H1 (cell line): Measurements from ENCODE around the gene TUBGCP3. TPM values are rescaled to one million over a fixed set of nuclear protein-coding genes. Genes with fewer than 3 reads are reported as not detected.

Source experiments
- CTCF ChIA-PET: fragments of 300-600 bp; sonication (Branson Sonifier 250); formaldehyde crosslinking; loops from one replicate; lab custom pipeline; 2021; ENCODE audit not compliant: partially characterized antibody; lab: Charles Lee
- POLR2A ChIA-PET: fragments of 300-600 bp; sonication (Branson Sonifier 250); formaldehyde crosslinking; loops from one replicate; lab custom pipeline; 2021; ENCODE audit warnings: inconsistent platforms; ENCODE audit not compliant: partially characterized antibody; lab: Charles Lee
- DNase-seq, 2 experiments: peaks; one replicate each; pipeline versions ENCODE4 v3.0.0 to v3.0.0-alpha.2; 2010 to 2022; ENCODE audit warnings: low spot score in 2 of 2, low read depth in 1 of 2, mixed read lengths in 1 of 2
- FAIRE-seq: peaks from 2 replicates; lab custom pipeline; 2011; peaks lifted over from hg19 to GRCh38; lab: Jason Lieb, UNC
- H2AFZ ChIP-seq: 2 replicates; pipeline ENCODE4 v1.8.1; 2012; ENCODE audit warnings: low read length, inconsistent platforms
- H2AK5ac ChIP-seq: 2 replicates; pipeline ENCODE4 v1.6.1; 2013; ENCODE audit warnings: low read depth, low read length
- H2BK120ac ChIP-seq: replicated peaks from 2 replicates; pipeline ENCODE3; 2013; ENCODE audit warnings: low read depth, low read length, inconsistent platforms
- H2BK12ac ChIP-seq: 2 replicates; pipeline ENCODE4 v1.6.1; 2013; ENCODE audit warnings: low read depth, low read length
- H2BK15ac ChIP-seq: 2 replicates; pipeline ENCODE4 v1.6.1; 2013; ENCODE audit warnings: low read length
- H2BK20ac ChIP-seq: 2 replicates; pipeline ENCODE4 v1.6.1; 2013; ENCODE audit warnings: low read length
- H2BK5ac ChIP-seq: 2 replicates; pipeline ENCODE4 v1.6.1; 2013; ENCODE audit warnings: low read depth, low read length
- H3K14ac ChIP-seq: 2 replicates; pipeline ENCODE4 v1.6.1; 2013; ENCODE audit warnings: inconsistent platforms; ENCODE audit not compliant: insufficient read length
- H3K18ac ChIP-seq: 2 replicates; pipeline ENCODE4 v1.6.1; 2013; ENCODE audit warnings: low read length; ENCODE audit errors: extremely low read depth
- H3K23ac ChIP-seq: 2 replicates; pipeline ENCODE4 v1.6.1; 2013; ENCODE audit warnings: inconsistent platforms; ENCODE audit not compliant: insufficient read length
- H3K23me2 ChIP-seq: 2 replicates; pipeline ENCODE4 v1.6.1; 2013; ENCODE audit warnings: low read depth, low read length
- H3K27ac ChIP-seq: 2 replicates; pipeline ENCODE4 v1.6.1; 2011; ENCODE audit warnings: low read depth, low read length, inconsistent platforms
- H3K27me3 ChIP-seq, 4 experiments: replicated peaks in 1 of 4; 1 replicate in 1 of 4; 2 replicates in 3 of 4; pipeline versions ENCODE4 v1.6.1 to v1.8.1; 2011 to 2013; ENCODE audit warnings: low read length in 3 of 4, mild to moderate bottlenecking in 3 of 4, inconsistent platforms in 2 of 4, mixed read lengths in 2 of 4, moderate library complexity in 1 of 4; ENCODE audit not compliant: control insufficient read depth in 3 of 4, insufficient read depth in 3 of 4; ENCODE audit errors: extremely low read depth in 1 of 4
- H3K36me3 ChIP-seq, 4 experiments: 2 replicates each; pipeline versions ENCODE4 v1.6.1 to v1.8.1; 2011 to 2013; ENCODE audit warnings: mild to moderate bottlenecking in 4 of 4, low read length in 3 of 4, moderate library complexity in 2 of 4, control low read depth in 1 of 4, inconsistent platforms in 1 of 4; ENCODE audit not compliant: insufficient read depth in 4 of 4, control insufficient read depth in 2 of 4
- H3K4ac ChIP-seq: replicated peaks from 2 replicates; pipeline ENCODE3; 2013; ENCODE audit warnings: low read length, low read depth, mixed read lengths, inconsistent platforms; ENCODE audit not compliant: insufficient read length
- H3K4me1 ChIP-seq, 4 experiments: replicated peaks in 1 of 4; 1 replicate in 1 of 4; 2 replicates in 3 of 4; pipeline versions ENCODE4 v1.6.1 to v1.8.1; 2011 to 2013; ENCODE audit warnings: low read length in 3 of 4, inconsistent platforms in 2 of 4, mixed read lengths in 1 of 4; ENCODE audit not compliant: insufficient read depth in 4 of 4, control insufficient read depth in 3 of 4
- H3K4me2 ChIP-seq, 2 experiments: 2 replicates each; pipeline versions ENCODE4 v1.6.1 to v1.8.1; 2011 to 2013; ENCODE audit warnings: low read depth in 2 of 2, low read length in 2 of 2, control low read depth in 1 of 2, inconsistent platforms in 1 of 2, mild to moderate bottlenecking in 1 of 2; ENCODE audit not compliant: insufficient read depth in 1 of 2
- H3K4me3 ChIP-seq, 4 experiments: fragments of 200-600, 300-600 bp in 1 of 4; sonication (generic), shearing (Covaris generic), sonication (Bioruptor Twin) in 1 of 4; 2 replicates each; pipeline versions ENCODE4 v1.5.1 to v1.8.1; 2011 to 2016; ENCODE audit warnings: low read length in 4 of 4, low read depth in 3 of 4, control low read depth in 2 of 4, inconsistent platforms in 2 of 4, mild to moderate bottlenecking in 2 of 4, mixed read lengths in 1 of 4, moderate library complexity in 1 of 4; ENCODE audit not compliant: insufficient read depth in 2 of 4; ENCODE audit errors: extremely low read depth in 1 of 4
- H3K56ac ChIP-seq: replicated peaks from 2 replicates; pipeline ENCODE3; 2013; ENCODE audit warnings: low read depth, mild to moderate bottlenecking, mixed read lengths, low read length, inconsistent platforms; ENCODE audit not compliant: insufficient read length
- H3K79me1 ChIP-seq: 2 replicates; pipeline ENCODE4 v1.6.1; 2013; ENCODE audit warnings: low read depth, low read length, control low read depth
- H3K79me2 ChIP-seq, 2 experiments: 2 replicates each; pipeline versions ENCODE4 v1.6.1 to v1.8.1; 2012 to 2013; ENCODE audit warnings: low read length in 2 of 2, mild to moderate bottlenecking in 2 of 2, inconsistent platforms in 1 of 2; ENCODE audit not compliant: insufficient read depth in 2 of 2, control insufficient read depth in 1 of 2
- H3K9ac ChIP-seq, 4 experiments: replicated peaks in 1 of 4; 1 replicate in 1 of 4; 2 replicates in 3 of 4; pipeline versions ENCODE4 v1.6.1 to v1.8.1; 2011 to 2013; ENCODE audit warnings: low read depth in 3 of 4, low read length in 3 of 4, control low read depth in 2 of 4, mild to moderate bottlenecking in 2 of 4, moderate library complexity in 2 of 4, inconsistent platforms in 1 of 4; ENCODE audit errors: extremely low read depth in 1 of 4
- H3K9me3 ChIP-seq, 2 experiments: 2 replicates each; pipeline versions ENCODE4 v1.6.1 to v1.8.1; 2012 to 2013; ENCODE audit warnings: mild to moderate bottlenecking in 2 of 2, moderate library complexity in 2 of 2, control low read depth in 1 of 2, inconsistent platforms in 1 of 2, low read depth in 1 of 2, low read length in 1 of 2, mixed read lengths in 1 of 2; ENCODE audit not compliant: insufficient read depth in 2 of 2
- H4K20me1 ChIP-seq, 2 experiments: replicated peaks in 1 of 2; 2 replicates each; pipeline versions ENCODE3 to v1.8.1; 2011 to 2013; ENCODE audit warnings: inconsistent platforms in 2 of 2, low read length in 2 of 2, mild to moderate bottlenecking in 1 of 2; ENCODE audit not compliant: insufficient read depth in 2 of 2, control insufficient read depth in 1 of 2
- H4K5ac ChIP-seq: 2 replicates; pipeline ENCODE4 v1.6.1; 2013; ENCODE audit warnings: low read length, low read depth, mixed read lengths, inconsistent platforms; ENCODE audit not compliant: insufficient read length
- H4K8ac ChIP-seq: 2 replicates; pipeline ENCODE4 v1.8.0; 2013; ENCODE audit warnings: mild to moderate bottlenecking, moderate library complexity, low read length, inconsistent platforms; ENCODE audit not compliant: insufficient read depth; ENCODE audit errors: extremely low read depth
- H4K91ac ChIP-seq: replicated peaks from 2 replicates; pipeline ENCODE3; 2013; ENCODE audit warnings: low read length, mixed read lengths, inconsistent platforms; ENCODE audit not compliant: insufficient read length
- BCL11A ChIP-seq, 2 experiments: IDR thresholded peaks; one replicate each; pipeline ENCODE4 v1.6.1; 2011; ENCODE audit warnings: low read depth in 2 of 2, low read length in 2 of 2, mild to moderate bottlenecking in 2 of 2
- POLR2AphosphoS5 ChIP-seq: IDR thresholded peaks from 2 replicates; pipeline ENCODE4 v1.6.1; 2011; ENCODE audit warnings: low read depth, low read length
- USF2 ChIP-seq: IDR thresholded peaks from 2 replicates; pipeline ENCODE4 v1.6.1; 2011; ENCODE audit warnings: low read length, improper control_type of control experiment
- WGBS, 2 experiments: shearing (Covaris generic) in 1 of 2; methylation state at CpG; one replicate each; pipeline versions ENCODE4 v1.1.6 to v1.1.7; 2013 to 2015; ENCODE audit warnings: low lambda C conversion rate in 2 of 2, mixed read lengths in 2 of 2, inconsistent platforms in 1 of 2, low coverage in 1 of 2, missing lambda C conversion rate in 1 of 2; ENCODE audit not compliant: insufficient replicate concordance in 2 of 2, insufficient coverage in 1 of 2, insufficient read length in 1 of 2; ENCODE audit errors: extremely low coverage in 1 of 2, missing lambda C conversion rate in 1 of 2; 5-methylcytosine and 5-hydroxymethylcytosine counted together
- polyA plus RNA-seq, 7 experiments: library from polyadenylated mRNA; depleted of rRNA in 3 of 7; stranded (reverse) in 5 of 7; unstranded in 2 of 7; fragments of >200 nt in 5 of 7; fragments of 200-250 nt in 2 of 7; gene quantifications; 1 replicate in 5 of 7; 2 replicates in 1 of 7; 4 replicates in 1 of 7; pipeline versions ENCODE4 v1.2.1 to v1.2.3, GENCODE V29; 2011 to 2013; ENCODE audit warnings: missing spikeins in 2 of 7, mixed read lengths in 2 of 7
- total RNA-seq: library from RNA; stranded (reverse); fragmentation: NEBNext Ultra II Directional; extraction: Animal tissue kit (Norgen Biotek cat#: 25700); gene quantifications from 2 replicates; pipeline ENCODE4 v1.2.1, GENCODE V29; 2021

Gene TUBGCP3
- total and polyA plus RNA-seq, 2 of the 8 experiments (the other 6 are each of a cell fraction or from before 2014, with no cell fraction given), result 27.0 to 31.7 TPM

- ChIA-PET POLR2A (no interaction called here), CTCF (interaction anchor here (1.0 to 2.6 kb wide), 2 partner anchors 12 to 975 kb away, joined by 3 to 7 read pairs; no protein-coding TSS in a partner anchor)
- H3K9me3 ChIP-seq, result no peaks in the 10 kb centered on the region
- H3K23me2 ChIP-seq, result no peaks in the 10 kb centered on the region
- no peak overlapping the region for H3K56ac ChIP-seq
- H2BK20ac ChIP-seq, result no peak overlapping the region
- H3K14ac ChIP-seq, result no peak overlapping the region
- no peak overlapping the region for H4K8ac ChIP-seq
- H2BK5ac ChIP-seq, result no peak overlapping the region
- H2BK120ac ChIP-seq, result no peak overlapping the region
- no peaks in the 10 kb centered on the region for H3K4me1 ChIP-seq
- no peak overlapping the region for H3K4me3 ChIP-seq
- no peak overlapping the region for H3K23ac ChIP-seq
- no peak overlapping the region for H2AK5ac ChIP-seq
- no peak overlapping the region for H2BK12ac ChIP-seq
- H3K27me3 ChIP-seq, result no peaks in the 10 kb centered on the region
- no peak overlapping the region for H3K4me2 ChIP-seq
- FAIRE-seq (no peak), DNase-seq (no peak)
- H4K20me1 ChIP-seq, result no peaks in the 10 kb centered on the region
- H3K18ac ChIP-seq, result no peak overlapping the region
- H3K27ac ChIP-seq, result no peak overlapping the region
- H3K79me1 ChIP-seq, result no peaks in the 10 kb centered on the region
- H2BK15ac ChIP-seq, result no peak overlapping the region
- no peak overlapping the region for H2AFZ ChIP-seq
- no peaks in the 10 kb centered on the region for H3K79me2 ChIP-seq
- no peak overlapping the region for H4K91ac ChIP-seq
- H3K4ac ChIP-seq, result no peak overlapping the region
- H3K36me3 ChIP-seq, result no peaks in the 10 kb centered on the region
- no peak overlapping the region for H4K5ac ChIP-seq
- TF ChIP-seq POLR2AphosphoS5 (no peak), BCL11A (IDR thresholded peaks at IDR 0.05; ENCODE audit: low read depth in 2 of 2, low read length in 2 of 2) (no peak), USF2 (no peak)
- WGBS, 2 experiments, result 89% methylated on average over 15 of the region's 16 CpGs; no CpG with 5 or more reads in 1 of the 2 experiments
- H3K9ac ChIP-seq, result no peak overlapping the region
Measured at GRCh38 chr13:112449545-112449930, 138.4 kb downstream of the TUBGCP3 start.
